Measurements from ENCODE around the gene DIAPH2. TPM values are rescaled to one million over a fixed set of nuclear protein-coding genes. Genes with fewer than 3 reads are reported as not detected.
"Not testable (repeated sequence)": the region's sequence is repeated elsewhere in the genome, so short reads cannot be mapped to it uniquely, and the experiment has no call there.

The DIAPH2 gene
- total and polyA plus RNA-seq, 2 experiments from 2014 or later, result 7.5 to 8.1 TPM

DNA sequence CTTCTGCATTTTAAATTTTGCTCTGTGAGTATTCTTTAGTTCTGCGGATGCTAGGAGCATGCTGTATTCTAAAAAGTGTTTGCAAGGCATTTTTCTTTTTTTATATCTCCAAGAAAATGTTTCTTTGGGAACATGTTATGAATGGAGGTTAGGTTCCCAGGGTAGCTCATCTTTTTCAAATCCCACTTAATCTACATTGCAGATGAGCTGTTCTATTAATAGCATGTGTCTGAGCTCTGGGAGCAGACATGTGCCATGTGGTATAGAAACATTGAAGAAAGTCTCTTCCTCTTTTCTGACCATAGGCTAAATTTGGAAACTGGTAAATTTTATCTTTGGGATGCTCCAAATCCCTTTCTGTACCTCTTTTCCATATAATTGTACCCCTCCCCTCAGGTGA, 23.2 kb downstream of the DIAPH2 start:
- no peak overlapping the region for H2AFZ ChIP-seq
- TF ChIP-seq EZH2 (IDR thresholded peaks at IDR 0.05; ENCODE audit: insufficient read depth, poor library complexity, severe bottlenecking) (no peak), EZH2phosphoT487 (IDR thresholded peaks at IDR 0.05; ENCODE audit: insufficient read depth, low read depth) (no peak)
- H4K20me1 ChIP-seq (ENCODE audit: insufficient read depth), result no peaks in the 10 kb centered on the region
- no peak overlapping the region for H3K4me2 ChIP-seq (ENCODE audit: unreplicated experiment)
- WGBS, 2 experiments (ENCODE audit: low coverage in 1 of 2, low lambda C conversion rate in 2 of 2, missing lambda C conversion rate in 2 of 2), result 100% methylated on average over 1 of the region's 1 CpG
- DNase-seq, result no peak
- in situ Hi-C loops (cut with MboI), result no loop called here
- no peaks in the 10 kb centered on the region for H3F3A ChIP-seq (ENCODE audit: insufficient read depth)
- H3K4me3 ChIP-seq, result no peak overlapping the region
- H3K9ac ChIP-seq, result no peak overlapping the region
- H3K27ac ChIP-seq, result no peak overlapping the region
- H3K27me3 ChIP-seq (replicated peaks; ENCODE audit: insufficient read depth), result no peaks in the 10 kb centered on the region
- H3K9me2 ChIP-seq (ENCODE audit: insufficient read depth), result no peaks in the 10 kb centered on the region
- H3K79me2 ChIP-seq (ENCODE audit: insufficient read depth), result peaks cover 29% of the 10 kb centered on the region
- H3K4me1 ChIP-seq (ENCODE audit: insufficient read depth), result peaks cover 14% of the 10 kb centered on the region
- no peaks in the 10 kb centered on the region for H3K9me3 ChIP-seq (ENCODE audit: low read depth)
- no peaks in the 10 kb centered on the region for H3K36me3 ChIP-seq (ENCODE audit: low read depth)

DNA sequence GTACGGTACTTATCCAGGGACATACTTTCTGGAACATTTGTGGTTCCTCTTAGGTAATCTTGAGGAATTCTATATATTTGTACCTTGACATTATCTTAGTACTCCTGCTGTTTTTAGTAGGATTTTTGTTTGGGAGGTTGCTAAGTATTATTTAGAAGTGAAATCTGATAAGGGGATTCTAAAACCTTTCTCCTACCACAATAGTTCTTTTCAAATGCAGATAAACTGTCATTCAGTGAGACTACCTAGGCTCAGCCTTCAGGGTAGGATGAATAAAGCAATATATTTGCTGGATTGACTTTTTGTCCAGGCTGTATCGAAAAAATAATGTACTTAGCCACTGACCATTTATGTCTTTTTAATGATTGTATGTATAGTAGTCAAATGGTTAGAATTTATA, 25.4 kb downstream of the DIAPH2 start:
- peaks cover 29% of the 10 kb centered on the region for H3K79me2 ChIP-seq (ENCODE audit: insufficient read depth)
- no peaks in the 10 kb centered on the region for H3K9me2 ChIP-seq (ENCODE audit: insufficient read depth)
- no peak for TF ChIP-seq EZH2 (IDR thresholded peaks at IDR 0.05; ENCODE audit: insufficient read depth, poor library complexity, severe bottlenecking)
- TF ChIP-seq EZH2phosphoT487 (IDR thresholded peaks at IDR 0.05; ENCODE audit: insufficient read depth, low read depth), result no peak
- in situ Hi-C loops (cut with MboI), result no loop called here
- DNase-seq, result no peak
- WGBS, 2 experiments (ENCODE audit: low coverage in 1 of 2, low lambda C conversion rate in 2 of 2, missing lambda C conversion rate in 2 of 2), result 100% methylated on average over 2 of the region's 2 CpGs
- no peaks in the 10 kb centered on the region for H3K27me3 ChIP-seq (replicated peaks; ENCODE audit: insufficient read depth)
- no peak overlapping the region for H3K4me2 ChIP-seq (ENCODE audit: unreplicated experiment)
- H2AFZ ChIP-seq, result no peak overlapping the region
- H4K20me1 ChIP-seq (ENCODE audit: insufficient read depth), result no peaks in the 10 kb centered on the region
- H3K36me3 ChIP-seq (ENCODE audit: low read depth), result no peaks in the 10 kb centered on the region
- peaks cover under 1% of the 10 kb centered on the region; the same call in 1 of the 2 replicates for H3K4me1 ChIP-seq (ENCODE audit: insufficient read depth)
- no peak overlapping the region for H3K9ac ChIP-seq
- no peak overlapping the region for H3K4me3 ChIP-seq
- no peaks in the 10 kb centered on the region for H3K9me3 ChIP-seq (ENCODE audit: low read depth)
- no peak overlapping the region for H3K27ac ChIP-seq
- no peaks in the 10 kb centered on the region for H3F3A ChIP-seq (ENCODE audit: insufficient read depth)

DNA sequence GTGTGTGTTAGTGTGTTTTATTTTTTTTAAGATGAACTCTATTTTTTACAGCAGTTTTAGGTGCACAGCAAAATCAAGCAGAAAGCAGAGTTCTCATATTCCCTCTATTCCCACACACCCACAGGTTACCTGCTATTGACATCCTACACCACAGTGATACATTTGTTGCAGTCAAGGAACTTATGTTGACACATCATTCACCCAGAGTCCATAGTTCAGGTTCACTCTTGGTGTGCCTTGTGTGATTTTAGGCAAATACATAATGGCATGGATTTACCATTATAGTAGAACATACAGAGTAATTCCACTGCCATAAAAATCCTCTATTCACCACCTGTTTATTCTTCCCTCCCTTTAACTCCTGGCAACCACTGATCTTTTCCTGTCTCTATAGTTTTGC, 28.7 kb downstream of the DIAPH2 start:
- no peaks in the 10 kb centered on the region for H3K27me3 ChIP-seq (replicated peaks; ENCODE audit: insufficient read depth)
- H3K4me1 ChIP-seq (ENCODE audit: insufficient read depth), result peaks cover 11% of the 10 kb centered on the region
- no peaks in the 10 kb centered on the region for H3K9me2 ChIP-seq (ENCODE audit: insufficient read depth)
- in situ Hi-C loops (cut with MboI), result no loop called here
- no peak overlapping the region for H3K4me2 ChIP-seq (ENCODE audit: unreplicated experiment)
- no peak overlapping the region for H3K4me3 ChIP-seq
- H3K9ac ChIP-seq, result no peak overlapping the region
- no peak for DNase-seq
- H3F3A ChIP-seq (ENCODE audit: insufficient read depth), result 0 out of 2 replicates have a peak, but pooled peaks cover 5% of the 10 kb centered on the region
- H3K9me3 ChIP-seq (ENCODE audit: low read depth), result no peaks in the 10 kb centered on the region
- TF ChIP-seq EZH2phosphoT487 (IDR thresholded peaks at IDR 0.05; ENCODE audit: insufficient read depth, low read depth) (no peak), EZH2 (IDR thresholded peaks at IDR 0.05; ENCODE audit: insufficient read depth, poor library complexity, severe bottlenecking) (no peak)
- H3K79me2 ChIP-seq (ENCODE audit: insufficient read depth), result peaks cover 35% of the 10 kb centered on the region
- H2AFZ ChIP-seq, result no peak overlapping the region
- no peak overlapping the region for H3K27ac ChIP-seq
- no peaks in the 10 kb centered on the region for H3K36me3 ChIP-seq (ENCODE audit: low read depth)
- H4K20me1 ChIP-seq (ENCODE audit: insufficient read depth), result no peaks in the 10 kb centered on the region

DNA sequence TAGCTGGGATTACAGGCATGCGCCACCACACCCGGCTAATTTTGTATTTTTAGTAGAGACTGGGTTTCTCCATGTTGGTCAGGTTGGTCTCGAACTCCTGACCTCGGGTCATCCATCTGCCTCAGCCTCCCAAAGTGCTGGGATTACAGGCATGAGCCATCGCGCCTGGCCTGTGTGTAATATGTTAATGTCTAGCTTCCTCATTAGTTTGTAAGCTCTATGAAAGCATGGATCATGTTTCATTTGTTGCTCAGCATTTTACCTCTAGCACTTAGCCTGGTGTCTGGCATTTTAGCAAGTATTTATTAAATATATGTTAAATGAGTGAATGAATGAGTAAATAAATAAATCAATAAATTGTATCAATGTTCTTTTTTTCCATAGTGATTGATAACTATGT, 29.8 kb downstream of the DIAPH2 start:
- in situ Hi-C loops (cut with MboI); DNase-seq: not testable (repeated sequence)
- 91 to 93% methylated on average over 6 of the region's 6 CpGs for WGBS, 2 experiments (ENCODE audit: low coverage in 1 of 2, low lambda C conversion rate in 2 of 2, missing lambda C conversion rate in 2 of 2)

DNA sequence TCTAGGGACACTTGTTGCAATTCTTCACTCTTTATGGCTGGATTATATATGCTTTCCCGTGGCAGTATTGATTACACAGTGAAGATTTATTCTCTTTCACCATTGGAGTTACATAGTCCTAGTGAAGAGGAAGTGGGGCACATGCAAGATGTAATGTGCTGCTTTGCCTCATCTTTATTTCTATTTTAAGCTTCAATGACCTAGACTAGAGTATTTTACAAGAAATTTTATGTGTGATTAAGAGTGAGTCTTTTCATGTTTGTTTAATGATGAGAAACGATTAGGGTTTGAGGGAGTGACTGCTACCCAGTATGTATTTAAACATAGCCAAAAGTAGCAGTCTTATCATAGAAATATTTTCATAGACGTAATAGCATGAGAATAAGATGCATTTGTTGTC, 30.8 kb downstream of the DIAPH2 start:
- Histone ChIP-seq H3K9ac (no peak overlapping the region), H3F3A (ENCODE audit: insufficient read depth) (0 out of 2 replicates have a peak, but pooled peaks cover 5% of the 10 kb centered on the region), H3K79me2 (ENCODE audit: insufficient read depth) (peaks cover 57% of the 10 kb centered on the region), H3K4me3 (no peak overlapping the region), H3K9me3 (ENCODE audit: low read depth) (no peaks in the 10 kb centered on the region), H3K36me3 (ENCODE audit: low read depth) (no peaks in the 10 kb centered on the region), H3K27ac (peak overlapping the region; percentile 16; the same call in 1 of the 2 replicates), H3K27me3 (replicated peaks; ENCODE audit: insufficient read depth) (no peaks in the 10 kb centered on the region), H2AFZ (no peak overlapping the region), H3K4me1 (ENCODE audit: insufficient read depth) (peaks cover 11% of the 10 kb centered on the region), H3K9me2 (ENCODE audit: insufficient read depth) (no peaks in the 10 kb centered on the region), H4K20me1 (ENCODE audit: insufficient read depth) (no peaks in the 10 kb centered on the region), H3K4me2 (ENCODE audit: unreplicated experiment) (peak overlapping the region; percentile 42)
- peak; percentile 46 for DNase-seq
- TF ChIP-seq EZH2 (IDR thresholded peaks at IDR 0.05; ENCODE audit: insufficient read depth, poor library complexity, severe bottlenecking) (no peak), EZH2phosphoT487 (IDR thresholded peaks at IDR 0.05; ENCODE audit: insufficient read depth, low read depth) (no peak)
- in situ Hi-C loops (cut with MboI), result no loop called here
- WGBS, 2 experiments (ENCODE audit: low coverage in 1 of 2, low lambda C conversion rate in 2 of 2, missing lambda C conversion rate in 2 of 2), result 4% methylated on average over 3 of the region's 3 CpGs

More for the DNA sequence above, 29.8 kb downstream of the DIAPH2 start:
- H2AFZ ChIP-seq; H3K4me2 ChIP-seq (ENCODE audit: unreplicated experiment); H3F3A ChIP-seq (ENCODE audit: insufficient read depth); H3K9ac ChIP-seq; H3K9me3 ChIP-seq (ENCODE audit: low read depth); H3K4me3 ChIP-seq; H3K36me3 ChIP-seq (ENCODE audit: low read depth); H3K27ac ChIP-seq; H3K9me2 ChIP-seq (ENCODE audit: insufficient read depth); H4K20me1 ChIP-seq (ENCODE audit: insufficient read depth); H3K27me3 ChIP-seq (replicated peaks; ENCODE audit: insufficient read depth): not testable (repeated sequence)
- peaks cover 11% of the 10 kb centered on the region for H3K4me1 ChIP-seq (ENCODE audit: insufficient read depth)
- H3K79me2 ChIP-seq (ENCODE audit: insufficient read depth), result peaks cover 46% of the 10 kb centered on the region

Data from GM23248 (cell line).